Gastroesophageal sphincter (tissue), 3 donors: ENCODE data around the gene THOC5.

Experiments
- CTCF ChIP-seq, 4 experiments: fragments of 200-600 bp in 2 of 4; fragments of 450-650 bp in 2 of 4; sonication (generic) in 1 of 4; IDR thresholded peaks; one replicate each; pipeline ENCODE4 v1.5.1; 2017 to 2019; ENCODE audit warnings: antibody characterized with exemption in 4 of 4, mild to moderate bottlenecking in 2 of 4, moderate library complexity in 2 of 4
- POLR2A ChIP-seq, 2 donors: fragments of 450-650 bp; IDR thresholded peaks; one replicate each; pipeline ENCODE4 v1.6.1; 2017; ENCODE audit warnings: antibody characterized with exemption in 2 of 2, mild to moderate bottlenecking in 2 of 2, moderate library complexity in 1 of 2
- POLR2AphosphoS5 ChIP-seq: sonication (generic); formaldehyde crosslinking; IDR thresholded peaks from one replicate; pipeline ENCODE4 v1.6.1; 2017; ENCODE audit warnings: antibody characterized with exemption

GRCh38 chr22:29520851-29521250, 32.7 kb downstream of the THOC5 start:
- TF ChIP-seq CTCF (IDR thresholded peaks at IDR 0.05) (no peak), POLR2A (IDR thresholded peaks at IDR 0.05) (no peak), POLR2AphosphoS5 (no peak)
